Neural cell (in vitro differentiated cells): ENCODE measurements around the gene STX16. TPM values are rescaled to one million over a fixed set of nuclear protein-coding genes. Genes with fewer than 3 reads are reported as not detected.
A peak's percentile ranks its signal among the peaks of the same experiment; 100 is the strongest.

Experiments used
- H2AFZ ChIP-seq: fragments of 200-600, 300-800 bp; sonication (generic), shearing (Covaris generic); 2 replicates; pipeline ENCODE4 v1.6.0; 2014; ENCODE audit warnings: low read depth, mild to moderate bottlenecking, antibody characterized with exemption, low read length, moderate library complexity
- H3F3A ChIP-seq: fragments of 200-600 bp; shearing (Covaris generic); 2 replicates; pipeline ENCODE4 v1.6.1; 2016; ENCODE audit warnings: mild to moderate bottlenecking, moderate library complexity, mixed read lengths, antibody characterized with exemption, low read length; ENCODE audit not compliant: insufficient read depth, poor library complexity, severe bottlenecking
- H3K27ac ChIP-seq: fragments of 200-600, 300-800 bp; sonication (generic), shearing (Covaris generic); 2 replicates; pipeline ENCODE4 v1.5.1; 2014; ENCODE audit warnings: mild to moderate bottlenecking, low read length, moderate library complexity
- H3K27me3 ChIP-seq: fragments of 300-800, 200-600 bp; sonication (generic), shearing (Covaris generic); 2 replicates; pipeline ENCODE4 v1.6.0; 2014; ENCODE audit warnings: mild to moderate bottlenecking, low read depth, low read length, moderate library complexity; ENCODE audit not compliant: insufficient read depth
- H3K36me3 ChIP-seq: fragments of 300-800, 200-600 bp; sonication (generic), shearing (Covaris generic); 2 replicates; pipeline ENCODE4 v1.5.1; 2014; ENCODE audit warnings: mild to moderate bottlenecking, antibody characterized with exemption, low read length, moderate library complexity; ENCODE audit not compliant: insufficient read depth
- H3K4me2 ChIP-seq: fragments of 300-800, 200-600 bp; sonication (generic), shearing (Covaris generic); 2 replicates; pipeline ENCODE4 v1.6.0; 2014; ENCODE audit warnings: mild to moderate bottlenecking, low read length
- H3K4me3 ChIP-seq: fragments of 300-800, 200-600 bp; sonication (generic), shearing (Covaris generic); 2 replicates; pipeline ENCODE4 v1.5.1; 2014; ENCODE audit warnings: mild to moderate bottlenecking, low read length, moderate library complexity
- H3K79me2 ChIP-seq: fragments of 200-600 bp; shearing (Covaris generic); replicated peaks from 2 replicates; pipeline ENCODE4 v1.6.0; 2014; ENCODE audit warnings: mild to moderate bottlenecking, low read length, moderate library complexity; ENCODE audit not compliant: insufficient read depth
- H3K9ac ChIP-seq: fragments of 300-800, 200-600 bp; sonication (generic), shearing (Covaris generic); 2 replicates; pipeline ENCODE4 v1.6.1; 2016; ENCODE audit warnings: mild to moderate bottlenecking, low read length, mixed read lengths
- H3K9me2 ChIP-seq: fragments of 200-600 bp; shearing (Covaris generic); 2 replicates; pipeline ENCODE4 v1.6.1; 2016; ENCODE audit warnings: mild to moderate bottlenecking, low read length, mixed read lengths; ENCODE audit not compliant: insufficient read depth
- H3K9me3 ChIP-seq: fragments of 200-600, 300-800 bp; sonication (generic), shearing (Covaris generic); 2 replicates; pipeline ENCODE4 v1.6.1; 2016; ENCODE audit warnings: mild to moderate bottlenecking, mixed run types, low read length, moderate library complexity, mixed read lengths
- H4K20me1 ChIP-seq: fragments of 200-600 bp; shearing (Covaris generic); 2 replicates; pipeline ENCODE4 v1.6.1; 2016; ENCODE audit warnings: mild to moderate bottlenecking, mixed run types; ENCODE audit not compliant: insufficient read depth
- EP300 ChIP-seq: fragments of 450-650 bp; conservative IDR thresholded peaks from 2 replicates; pipeline ENCODE4 v1.6.1; 2014; ENCODE audit warnings: antibody characterized with exemption, mild to moderate bottlenecking, moderate library complexity; ENCODE audit not compliant: poor library complexity, severe bottlenecking
- EZH2 ChIP-seq: fragments of 200-600, 300-800 bp; shearing (Covaris generic), sonication (generic); IDR thresholded peaks from 2 replicates; pipeline ENCODE4 v1.6.1; 2014; ENCODE audit warnings: antibody characterized with exemption, low read length, borderline replicate concordance, mild to moderate bottlenecking; ENCODE audit not compliant: insufficient read depth, poor library complexity, severe bottlenecking
- MXI1 ChIP-seq: fragments of 450-650 bp; conservative IDR thresholded peaks from 2 replicates; pipeline ENCODE4 v1.6.1; 2014; ENCODE audit warnings: antibody characterized with exemption, mild to moderate bottlenecking; ENCODE audit not compliant: poor library complexity, severe bottlenecking
- POLR2AphosphoS5 ChIP-seq: IDR thresholded peaks from 2 replicates; pipeline ENCODE4 v1.6.1; 2012
- RAD21 ChIP-seq: fragments of 450-650 bp; conservative IDR thresholded peaks from 2 replicates; pipeline ENCODE4 v1.6.1; 2014; ENCODE audit warnings: antibody characterized with exemption, mild to moderate bottlenecking, moderate library complexity
- REST ChIP-seq: IDR thresholded peaks from 2 replicates; pipeline ENCODE4 v1.6.1; 2012; ENCODE audit warnings: borderline replicate concordance
- SMC3 ChIP-seq: fragments of 450-650 bp; conservative IDR thresholded peaks from 2 replicates; pipeline ENCODE4 v1.6.1; 2014; ENCODE audit warnings: antibody characterized with exemption, mild to moderate bottlenecking, moderate library complexity; ENCODE audit not compliant: poor library complexity
- TAF1 ChIP-seq: IDR thresholded peaks from 2 replicates; pipeline ENCODE4 v1.6.1; 2012; ENCODE audit warnings: low read depth
- polyA plus RNA-seq: library from polyadenylated mRNA; depleted of rRNA; stranded (reverse); fragments of >200 nt; gene quantifications from 2 replicates; pipeline ENCODE4 v1.2.3, GENCODE V29; 2014

STX16 gene
- polyA plus RNA-seq, 1 donor from 2014 or later = 120 TPM

GRCh38 chr20:58651946-58652605 lies 993 bp downstream of the STX16 start:
- H3F3A ChIP-seq = no peaks in the 10 kb centered on the region
- H3K4me2 ChIP-seq = peak overlapping the region; percentile 61
- H3K9me3 ChIP-seq = no peaks in the 10 kb centered on the region
- no peaks in the 10 kb centered on the region for H3K36me3 ChIP-seq
- no peak for TF ChIP-seq SMC3
- TF ChIP-seq EP300 = no peak
- no peak for TF ChIP-seq EZH2
- TF ChIP-seq MXI1 = peak; percentile 48
- TF ChIP-seq REST = no peak
- no peaks in the 10 kb centered on the region for H3K9me2 ChIP-seq
- peaks cover 15% of the 10 kb centered on the region for H3K27me3 ChIP-seq
- H3K79me2 ChIP-seq = peaks cover 52% of the 10 kb centered on the region
- H3K4me3 ChIP-seq = peak overlapping the region; percentile 77
- peak overlapping the region; percentile 92 for H3K9ac ChIP-seq
- peak overlapping the region; percentile 85 for H3K27ac ChIP-seq
- H2AFZ ChIP-seq = peak overlapping the region; percentile 99
- H4K20me1 ChIP-seq = peaks cover 24% of the 10 kb centered on the region

GRCh38 chr20:58652606-58653294 lies 1.7 kb downstream of the STX16 start:
- Histone ChIP-seq H3K9ac (peak overlapping the region; percentile 92), H3K4me2 (peak overlapping the region; percentile 61), H3K27ac (peak overlapping the region; percentile 85), H3K9me2 (no peaks in the 10 kb centered on the region), H3K79me2 (peaks cover 59% of the 10 kb centered on the region), H3K4me3 (peak overlapping the region; percentile 77), H3K9me3 (no peaks in the 10 kb centered on the region), H3K27me3 (peaks cover 15% of the 10 kb centered on the region), H2AFZ (no peak overlapping the region), H3K36me3 (no peaks in the 10 kb centered on the region), H4K20me1 (peaks cover 28% of the 10 kb centered on the region), H3F3A (no peaks in the 10 kb centered on the region)
- no peak for TF ChIP-seq TAF1
- TF ChIP-seq RAD21 = no peak
- TF ChIP-seq REST = no peak
- TF ChIP-seq MXI1 = peak; percentile 12
- TF ChIP-seq POLR2AphosphoS5 = no peak
- TF ChIP-seq SMC3 = no peak
